NCI-H1105 treated with DMSO at 0.1 percent for 48 hours (cell line): Measurements from ENCODE around the gene GOLGA8F.
"Not testable (repeated sequence)": the region's sequence is repeated elsewhere in the genome, so short reads cannot be mapped to it uniquely, and the experiment has no call there.

ENCODE experiments used
- DNase-seq: peaks from one replicate; lab custom pipeline; 2025; lab: John Stamatoyannopoulos, UW

Gene GOLGA8F

DNA sequence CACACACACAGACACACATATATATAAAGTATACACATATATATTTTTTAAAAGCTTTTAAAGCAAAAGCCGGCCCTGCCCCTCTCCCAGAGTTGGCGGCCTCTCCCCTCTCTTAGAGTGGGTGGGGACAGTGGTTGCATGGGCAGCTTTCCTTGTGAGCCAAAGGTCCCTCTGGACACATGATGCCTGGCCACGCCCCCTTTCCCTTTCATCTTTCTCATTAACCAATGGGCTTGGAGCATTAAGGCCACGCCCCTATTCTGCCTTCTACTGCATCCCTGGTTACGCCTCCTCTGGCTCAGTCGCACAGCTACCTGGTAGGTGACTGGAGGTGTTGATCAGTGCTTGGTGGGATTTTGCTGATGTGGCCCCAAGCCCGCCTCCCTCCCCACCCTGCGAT is at the start of gene GOLGA8F:
Gene GOLGA8F, plus strand, starts transcription at position 301 of the 400 bp plus-strand sequence. Its CDS starts 98 bp downstream, at position 399.
- DNase-seq: not testable (repeated sequence)

DNA sequence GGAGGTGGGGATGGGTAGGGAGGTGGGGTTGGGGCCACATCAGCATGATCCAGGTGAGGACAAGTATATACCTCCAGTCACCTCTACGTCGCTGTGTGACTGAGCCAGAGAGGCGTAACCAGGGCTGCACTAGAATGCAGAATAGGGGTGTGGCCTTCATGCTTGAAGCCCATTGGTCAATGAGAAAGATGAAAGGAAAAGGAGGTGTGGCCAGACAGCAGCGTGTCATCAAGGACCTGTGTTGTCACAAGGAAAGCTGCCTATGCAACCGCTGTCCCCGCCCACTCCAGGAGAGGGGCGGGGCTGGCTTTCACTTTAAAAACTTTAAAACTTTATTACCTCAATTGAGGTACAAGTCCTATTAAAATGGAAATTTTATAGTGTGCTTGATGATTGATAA is 20.5 kb upstream of the GOLGA8F start, which contains the start of gene GOLGA6L24:
Gene GOLGA6L24, minus strand, starts transcription at position 101 of the 400 bp plus-strand sequence. Its CDS starts 61 bp downstream, at position 40.
- DNase-seq: not testable (repeated sequence)

DNA sequence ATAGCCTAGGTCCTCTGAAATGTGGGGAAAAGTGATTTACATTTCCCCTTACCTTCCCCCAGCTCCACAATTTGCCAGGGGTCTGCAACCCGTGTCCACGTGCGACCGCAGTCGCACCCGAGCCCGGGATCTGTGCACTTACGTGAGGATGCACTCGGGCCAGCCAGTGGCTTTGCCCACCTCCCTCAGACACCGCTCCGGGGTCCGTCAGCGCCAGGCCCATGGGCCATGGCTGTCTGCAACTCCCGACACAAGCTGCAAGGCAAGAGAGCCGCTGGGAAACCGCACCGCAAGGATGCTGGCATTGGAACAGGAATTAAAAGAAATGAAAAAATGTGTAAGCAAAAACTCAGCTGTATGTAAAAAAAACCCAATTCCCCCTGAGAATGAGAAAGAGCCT is 13.0 kb upstream of the GOLGA8F start:
- DNase-seq: not testable (repeated sequence)

DNA sequence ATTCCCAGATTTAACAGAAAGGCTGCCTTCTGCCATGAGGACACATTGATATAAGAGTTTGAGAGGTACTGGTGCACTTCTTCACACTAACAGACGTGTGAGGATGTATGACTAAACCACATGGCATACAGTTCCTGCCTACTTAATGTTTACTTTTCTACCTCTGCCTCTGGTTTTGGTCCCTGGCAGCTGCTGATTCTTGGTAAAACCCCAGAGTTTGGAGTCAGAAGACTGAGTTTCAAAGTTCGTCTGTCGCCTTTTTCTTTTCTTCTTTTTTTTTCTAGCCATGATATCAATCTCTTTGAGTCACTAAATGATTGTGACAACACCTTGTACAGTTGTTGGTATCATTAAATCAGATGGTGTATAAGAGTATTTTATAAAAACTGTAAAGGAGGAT is 1.6 kb downstream of the GOLGA8F start:
- DNase-seq: not testable (repeated sequence)

GRCh38 chr15:28396022-28396421 is 17.6 kb downstream of the GOLGA8F start:
- not testable (repeated sequence) for DNase-seq

DNA sequence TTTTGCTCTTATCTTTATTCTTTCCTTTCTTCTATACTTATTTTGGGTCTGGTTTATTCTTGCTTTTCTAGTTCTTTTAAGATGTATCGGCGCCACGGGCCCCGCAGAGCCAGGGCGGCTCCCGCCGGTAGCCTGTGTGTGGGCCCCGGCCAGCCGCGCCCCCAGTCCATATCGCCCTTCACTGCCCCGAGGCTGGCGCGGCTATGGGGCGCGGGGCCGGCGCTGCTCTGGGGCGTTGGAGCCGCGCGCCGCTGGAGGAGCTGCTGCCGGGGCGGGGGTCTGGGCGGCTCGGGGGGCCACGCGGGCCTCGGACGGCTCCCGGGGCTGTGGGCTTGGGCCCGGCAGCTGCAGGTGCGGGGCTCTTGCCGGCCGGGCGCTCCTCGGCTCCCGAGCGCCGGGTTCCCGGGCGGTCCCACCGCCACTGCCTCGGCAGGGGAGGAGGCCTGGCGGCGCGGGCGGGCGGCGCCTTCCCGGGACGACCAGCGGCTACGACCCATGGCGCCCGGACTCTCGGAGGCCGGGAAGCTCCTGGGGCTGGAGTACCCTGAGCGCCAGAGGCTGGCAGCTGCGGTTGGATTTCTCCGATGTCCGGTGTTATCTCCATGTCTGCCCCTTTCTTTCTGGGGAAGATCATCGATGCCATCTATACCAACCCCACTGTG is 24.4 kb downstream of the GOLGA8F start:
- DNase-seq: not testable (repeated sequence)

DNA sequence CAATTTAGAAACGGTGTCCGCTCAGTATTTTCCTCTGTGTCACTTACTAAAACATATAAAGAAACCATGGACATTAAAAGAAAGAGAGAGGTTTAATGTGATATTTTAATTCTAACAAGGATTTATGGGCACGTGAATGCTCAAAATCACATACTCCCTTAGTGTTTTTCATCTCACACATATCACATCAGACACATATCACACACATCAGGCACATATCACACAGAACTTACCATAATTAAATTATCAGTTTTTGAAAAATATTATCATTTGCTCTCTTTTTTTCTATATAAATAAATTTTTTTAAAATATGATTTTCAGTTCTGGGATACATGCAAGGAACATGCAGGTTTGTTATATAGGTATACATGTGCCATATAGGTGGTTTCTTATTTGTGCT is 42.0 kb downstream of the GOLGA8F start:
- DNase-seq: not testable (repeated sequence)

GRCh38 chr15:28435594-28435993 is 57.1 kb downstream of the GOLGA8F start:
- not testable (repeated sequence) for DNase-seq
